ENCODE measurements around the gene C5orf46.

DNA sequence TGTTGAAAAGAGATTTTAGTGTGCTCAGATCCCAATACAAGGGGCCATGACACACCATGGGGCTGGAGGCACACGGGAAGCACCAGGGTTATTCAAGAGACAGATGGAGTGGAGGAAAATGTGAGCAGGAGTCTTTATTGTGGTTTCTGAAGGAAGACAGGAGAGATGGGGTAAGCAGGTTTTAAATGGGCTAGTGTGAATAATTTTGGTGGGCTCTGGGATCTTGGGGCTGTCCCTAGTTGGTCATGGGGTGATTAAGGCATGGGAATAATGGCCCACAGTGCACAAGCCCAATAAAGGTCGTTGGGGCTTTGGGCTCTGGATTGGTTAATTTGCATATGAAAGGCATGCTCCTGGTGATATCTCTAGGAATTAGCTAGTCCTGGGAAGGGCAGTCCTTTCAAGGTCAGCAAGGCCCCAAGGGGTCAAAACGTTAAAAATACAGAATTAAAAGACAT, 31.4 kb downstream of the C5orf46 start:
- TF ChIP-seq CTCF (IDR thresholded peaks at IDR 0.05; ENCODE audit: insufficient read depth, low read depth, low read length) (no peak), EZH2 (IDR thresholded peaks at IDR 0.05; ENCODE audit: insufficient read depth, low read length) (no peak)
